Placental epithelial cell (primary cell): ENCODE data around the gene LRRC74A. TPM values are rescaled to one million over a fixed set of nuclear protein-coding genes. Genes with fewer than 3 reads are reported as not detected.

Source experiments
- total RNA-seq: library from RNA; depleted of rRNA; stranded (reverse); fragments of >200 nt; gene quantifications from 2 replicates; pipeline ENCODE4 v1.2.3, GENCODE V29; 2012

LRRC74A gene
- not detected in 2 replicates for total RNA-seq

GRCh38 chr14:76826122-76826521, at the start of gene LRRC74A:
Gene LRRC74A (plus strand): TSS chr14:76826408. CDS start chr14:76826698, 290 bp downstream.

GRCh38 chr14:76812422-76813383, 13.5 kb upstream of the LRRC74A start, which contains the start of gene ANGEL1:
Gene ANGEL1 (minus strand): TSS chr14:76812882. CDS start chr14:76812827, 55 bp downstream.

Other genes starting within 250 kb of the LRRC74A start
- 0.33 and 1.2 TPM in 2 replicates for gene VASH1, start 64.9 kb upstream of the LRRC74A start, total RNA-seq
- 8.6 TPM in 2 replicates for gene ANGEL1, start 13.5 kb upstream of the LRRC74A start, total RNA-seq
- gene IRF2BPL, start 202.3 kb downstream of the LRRC74A start, total RNA-seq = 24.9 and 27.1 TPM in 2 replicates